Measurements from ENCODE around the gene SMIM38. TPM values are rescaled to one million over a fixed set of nuclear protein-coding genes. Genes with fewer than 3 reads are reported as not detected.

The SMIM38 gene
- total RNA-seq, 2 experiments from 2014 or later, result 0.18 TPM; not detected in 1

Other genes with a start within 250 kb of the SMIM38 start
- not detected for gene MRGPRD, start 174.9 kb upstream of the SMIM38 start, total RNA-seq
- not detected for gene MRGPRF, start 142.7 kb upstream of the SMIM38 start, total RNA-seq
- 10 to 100 TPM; 19.1 to 21.2 TPM for gene TPCN2, start 107.0 kb upstream of the SMIM38 start, total RNA-seq
- gene MYEOV, start 138.2 kb downstream of the SMIM38 start, total RNA-seq, result not detected